Measurements from ENCODE around the gene SEMA5A.

- TF ChIP-seq EP300 (conservative IDR thresholded peaks at IDR 0.05; ENCODE audit: poor library complexity, severe bottlenecking) (no peak), CTCF (IDR thresholded peaks at IDR 0.05; ENCODE audit: poor library complexity, severe bottlenecking) (no peak), POLR2AphosphoS5 (IDR thresholded peaks at IDR 0.05) (no peak), EZH2 (IDR thresholded peaks at IDR 0.05; ENCODE audit: borderline replicate concordance, insufficient read depth, low read length, poor library complexity, severe bottlenecking) (no peak), MXI1 (conservative IDR thresholded peaks at IDR 0.05; ENCODE audit: poor library complexity, severe bottlenecking) (no peak), RAD21 (conservative IDR thresholded peaks at IDR 0.05) (no peak)
Observed at GRCh38 chr5:9098990-9099389, 446.9 kb downstream of the SEMA5A start.
